HPDE6-E6E7 (cell line): ENCODE results near the gene PSMB2.
A peak's percentile ranks its signal among the peaks of the same experiment; 100 is the strongest.
"Not testable (repeated sequence)": the region's sequence is repeated elsewhere in the genome, so short reads cannot be mapped to it uniquely, and the experiment has no call there.

ENCODE experiments used
- DNase-seq: peaks from one replicate; pipeline ENCODE4 v3.0.0; 2011; ENCODE audit warnings: missing footprints; ENCODE audit errors: extremely low spot score

PSMB2 gene

GRCh38 chr1:35641233-35641866 is at the start of gene PSMB2:
PSMB2 (minus strand) TSS chr1:35641526; CDS start chr1:35641432, 94 bp downstream.
- DNase-seq, result peak; percentile 89

GRCh38 chr1:35691080-35691479 is 49.8 kb upstream of the PSMB2 start:
- DNase-seq, result no peak

- not testable (repeated sequence) for DNase-seq
Measured at GRCh38 chr1:35690103-35690502, 48.8 kb upstream of the PSMB2 start.

- DNase-seq, result no peak
Measured at GRCh38 chr1:35688161-35688560, 46.8 kb upstream of the PSMB2 start.

- no peak for DNase-seq
Measured at GRCh38 chr1:35683012-35683411, 41.7 kb upstream of the PSMB2 start.

GRCh38 chr1:35680271-35680670 is 38.9 kb upstream of the PSMB2 start:
- no peak for DNase-seq

GRCh38 chr1:35675773-35676172 is 34.4 kb upstream of the PSMB2 start:
- DNase-seq, result no peak

GRCh38 chr1:35674111-35674510 is 32.8 kb upstream of the PSMB2 start:
- DNase-seq, result no peak

- DNase-seq, result no peak
Measured at GRCh38 chr1:35672116-35672515, 30.8 kb upstream of the PSMB2 start.

- no peak for DNase-seq
Measured at GRCh38 chr1:35668506-35668905, 27.2 kb upstream of the PSMB2 start.

GRCh38 chr1:35666916-35667315 is 25.6 kb upstream of the PSMB2 start:
- DNase-seq, result no peak

- DNase-seq, result no peak
Measured at GRCh38 chr1:35666216-35666615, 24.9 kb upstream of the PSMB2 start.

- DNase-seq, result no peak
Measured at GRCh38 chr1:35663434-35663833, 22.1 kb upstream of the PSMB2 start.

- no peak for DNase-seq
Measured at GRCh38 chr1:35661474-35661795, 20.1 kb upstream of the PSMB2 start.

GRCh38 chr1:35660581-35661473 is 19.5 kb upstream of the PSMB2 start:
- DNase-seq, result no peak

GRCh38 chr1:35659589-35659988 is 18.3 kb upstream of the PSMB2 start:
- DNase-seq, result no peak

- DNase-seq, result no peak
Measured at GRCh38 chr1:35657851-35658250, 16.5 kb upstream of the PSMB2 start.

- DNase-seq, result no peak
Measured at GRCh38 chr1:35656863-35657232, 15.5 kb upstream of the PSMB2 start.

GRCh38 chr1:35656148-35656862 is 15.0 kb upstream of the PSMB2 start:
- DNase-seq, result no peak

GRCh38 chr1:35655196-35655595 is 13.9 kb upstream of the PSMB2 start:
- no peak for DNase-seq

- DNase-seq, result no peak
Measured at GRCh38 chr1:35650416-35650815, 9.1 kb upstream of the PSMB2 start.

GRCh38 chr1:35646043-35646442 is 4.7 kb upstream of the PSMB2 start:
- no peak for DNase-seq

GRCh38 chr1:35644204-35644603 is 2.9 kb upstream of the PSMB2 start:
- no peak for DNase-seq
